Lower lobe of right lung (tissue), 2 donors: ENCODE results near the gene LTBP1. TPM values are rescaled to one million over a fixed set of nuclear protein-coding genes. Genes with fewer than 3 reads are reported as not detected.

Experiments used
- ATAC-seq, 2 donors: fragments of 200-7000 bp; cut with Tn5 transposase; one replicate each; pipeline ENCODE4 v1.9.1; 2020 to 2022; ENCODE audit warnings: mild to moderate bottlenecking in 2 of 2, moderate library complexity in 2 of 2
- DNase-seq: peaks from one replicate; pipeline ENCODE4 v3.0.0-alpha.2; 2020
- H3K27ac ChIP-seq: fragments of 200-600 bp; one replicate; pipeline ENCODE4 v1.8.0; 2022
- H3K27me3 ChIP-seq: fragments of 200-600 bp; one replicate; pipeline ENCODE4 v1.8.0; 2022; ENCODE audit warnings: low read depth
- H3K36me3 ChIP-seq: fragments of 200-600 bp; one replicate; pipeline ENCODE4 v1.8.0; 2022; ENCODE audit warnings: mild to moderate bottlenecking
- H3K4me1 ChIP-seq: fragments of 200-600 bp; one replicate; pipeline ENCODE4 v1.8.0; 2022
- H3K4me3 ChIP-seq: fragments of 200-600 bp; one replicate; pipeline ENCODE4 v1.8.0; 2022; ENCODE audit warnings: mild to moderate bottlenecking
- H3K9me3 ChIP-seq: fragments of 200-600 bp; one replicate; pipeline ENCODE4 v1.8.0; 2022
- CTCF ChIP-seq: fragments of 200-600 bp; IDR thresholded peaks from one replicate; pipeline ENCODE4 v1.8.0; 2022; ENCODE audit warnings: antibody characterized with exemption, mild to moderate bottlenecking
- intact Hi-C: fragments of 100-400 bp; cut with DNase I; formaldehyde crosslinking; loops from one replicate; pipeline ENCODE4 v1.11.0; 2022
- total RNA-seq: library from RNA; stranded (reverse); fragmentation: NEBNext Ultra II Directional; extraction: Animal tissue kit (Norgen Biotek cat#: 25700); gene quantifications from one replicate; pipeline ENCODE4 v1.2.1, GENCODE V29; 2021
- donor health status: DM: no; HTN: yes; CAD: no; lungs with severe emphysema.

Gene LTBP1
- total RNA-seq, 1 donor from 2014 or later: 34.7 TPM

GRCh38 chr2:33298233-33298632, 351.5 kb downstream of the LTBP1 start:
- H3K4me3 ChIP-seq: no peak overlapping the region
- H3K27me3 ChIP-seq: no peaks in the 10 kb centered on the region
- no peaks in the 10 kb centered on the region for H3K9me3 ChIP-seq
- no peak for ATAC-seq
- no peak for TF ChIP-seq CTCF
- no peak for DNase-seq
- no peaks in the 10 kb centered on the region for H3K4me1 ChIP-seq
- intact Hi-C loops: no loop called here
- H3K27ac ChIP-seq: no peak overlapping the region
- no peaks in the 10 kb centered on the region for H3K36me3 ChIP-seq

- ATAC-seq: no peak
- no peaks in the 10 kb centered on the region for H3K27me3 ChIP-seq
- H3K4me3 ChIP-seq: no peak overlapping the region
- intact Hi-C loops: no loop called here
- H3K4me1 ChIP-seq: no peaks in the 10 kb centered on the region
- H3K27ac ChIP-seq: no peak overlapping the region
- DNase-seq: no peak
- no peaks in the 10 kb centered on the region for H3K36me3 ChIP-seq
- no peak for TF ChIP-seq CTCF
- H3K9me3 ChIP-seq: no peaks in the 10 kb centered on the region
These were observed 354.6 kb downstream of the LTBP1 start for GRCh38 chr2:33301355-33301754.

GRCh38 chr2:33302348-33302747, 355.6 kb downstream of the LTBP1 start:
- Histone ChIP-seq H3K27ac (no peak overlapping the region), H3K4me3 (no peak overlapping the region), H3K9me3 (no peaks in the 10 kb centered on the region), H3K27me3 (no peaks in the 10 kb centered on the region), H3K4me1 (no peaks in the 10 kb centered on the region), H3K36me3 (no peaks in the 10 kb centered on the region)
- no peak for TF ChIP-seq CTCF
- intact Hi-C loops: no loop called here
- ATAC-seq: no peak
- no peak for DNase-seq

DNA sequence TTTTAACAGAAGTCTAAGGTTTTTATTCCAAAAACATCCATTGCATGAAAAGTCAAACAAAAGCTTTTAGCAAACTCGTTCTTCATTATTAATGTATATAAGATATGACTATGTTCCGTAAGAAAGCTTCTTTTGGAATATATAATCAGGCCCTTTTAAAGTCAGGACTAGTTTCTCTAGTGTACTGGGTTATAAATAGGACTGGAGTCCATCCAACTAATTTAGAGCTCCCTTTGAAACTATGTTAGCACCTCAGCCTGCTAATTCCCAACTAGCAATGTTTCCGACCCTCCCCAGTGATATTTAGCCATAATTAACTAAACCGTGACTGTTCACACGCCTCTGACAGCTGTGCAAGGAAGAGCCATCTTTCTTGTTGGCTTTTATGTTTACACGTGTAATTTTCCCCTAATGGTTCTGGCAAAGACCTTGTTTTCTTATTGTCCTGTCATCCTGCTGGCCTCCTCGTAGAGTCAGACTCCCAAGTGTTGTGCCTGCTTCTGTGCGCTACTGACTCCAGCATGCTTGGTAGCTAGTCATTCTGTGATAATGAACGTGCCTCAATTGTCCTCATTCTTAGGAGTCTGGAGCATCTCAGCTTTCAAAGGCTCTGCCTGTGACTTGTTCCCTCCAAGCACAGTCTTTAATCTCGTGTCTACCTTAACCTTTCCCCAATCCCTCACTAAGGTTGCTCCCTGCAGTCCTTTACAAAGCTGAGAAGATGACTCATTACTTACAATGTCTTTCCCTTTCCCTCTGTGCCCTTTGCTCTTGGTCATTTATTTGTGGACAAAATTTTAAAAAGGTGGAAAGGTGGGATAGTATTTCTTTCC, 357.5 kb downstream of the LTBP1 start:
- Histone ChIP-seq H3K27ac (no peak overlapping the region), H3K4me3 (no peak overlapping the region), H3K27me3 (no peaks in the 10 kb centered on the region), H3K36me3 (no peaks in the 10 kb centered on the region), H3K9me3 (no peaks in the 10 kb centered on the region), H3K4me1 (no peaks in the 10 kb centered on the region)
- TF ChIP-seq CTCF: no peak
- intact Hi-C loops: no loop called here
- no peak for DNase-seq
- no peak for ATAC-seq

DNA sequence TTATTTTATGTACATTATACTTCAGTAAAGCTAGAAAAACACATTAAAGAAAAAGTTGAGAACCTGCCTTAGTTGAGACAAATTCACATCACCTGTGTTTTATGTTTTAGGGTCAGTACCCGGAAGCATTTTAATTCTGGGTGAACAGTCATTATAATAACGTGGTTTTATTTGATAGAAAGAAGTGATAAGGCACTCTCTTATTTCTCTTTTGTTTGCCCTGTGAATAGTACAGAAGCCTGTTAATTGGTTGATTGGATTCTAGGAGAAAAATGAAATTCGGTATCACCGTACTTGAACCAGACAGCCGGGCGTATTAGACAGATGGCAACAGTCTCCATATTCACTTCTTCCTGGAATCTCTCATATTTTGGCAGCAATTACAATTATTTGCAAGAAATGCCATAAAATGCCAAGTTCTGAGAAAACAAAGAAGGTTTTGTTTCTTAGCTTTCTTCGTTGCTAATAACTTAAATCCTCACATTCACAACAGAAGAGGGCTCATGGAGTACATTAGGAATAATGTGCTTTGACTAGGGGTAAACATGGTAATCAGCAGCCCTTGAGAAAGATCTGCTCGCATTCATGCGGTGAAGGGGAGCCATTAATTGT, 361.0 kb downstream of the LTBP1 start:
- TF ChIP-seq CTCF: no peak
- H3K4me3 ChIP-seq: no peak overlapping the region
- no peaks in the 10 kb centered on the region for H3K27me3 ChIP-seq
- ATAC-seq (no peak), DNase-seq (no peak)
- no peaks in the 10 kb centered on the region for H3K9me3 ChIP-seq
- intact Hi-C loops: no loop called here
- no peaks in the 10 kb centered on the region for H3K36me3 ChIP-seq
- no peaks in the 10 kb centered on the region for H3K4me1 ChIP-seq
- H3K27ac ChIP-seq: no peak overlapping the region
